GM18858 (cell line): ENCODE measurements around the gene SIT1.
A peak's percentile ranks its signal among the peaks of the same experiment; 100 is the strongest.
"Not testable (repeated sequence)": the region's sequence is repeated elsewhere in the genome, so short reads cannot be mapped to it uniquely, and the experiment has no call there.

Experiments
- ATAC-seq: cut with Tn5 transposase; IDR thresholded peaks from one replicate; pipeline ENCODE4 v1.9.1; 2021; ENCODE audit not compliant: unreplicated experiment

Gene SIT1

DNA sequence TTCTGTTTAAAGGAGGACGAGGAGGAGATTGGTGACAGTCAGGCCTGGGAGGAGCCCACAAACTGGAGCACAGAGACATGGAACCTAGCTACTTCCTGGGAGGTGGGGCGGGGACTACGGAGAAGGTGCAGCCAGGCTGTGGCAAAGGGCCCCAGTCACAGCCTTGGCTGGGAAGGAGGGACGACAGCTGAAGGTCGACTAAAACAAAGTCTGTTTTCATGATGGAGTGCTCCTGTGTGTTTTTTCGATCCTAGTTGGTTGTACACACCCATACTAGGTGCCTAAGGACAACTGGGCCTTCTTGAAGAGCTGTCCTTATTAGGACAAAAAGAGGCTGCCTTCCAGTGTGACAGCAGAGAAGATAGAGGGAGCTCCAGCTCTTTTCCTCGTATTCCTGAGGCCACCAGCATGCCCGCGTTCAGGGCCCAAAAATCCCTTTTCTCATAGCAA is 10.3 kb upstream of the SIT1 start:
- no peak for ATAC-seq

DNA sequence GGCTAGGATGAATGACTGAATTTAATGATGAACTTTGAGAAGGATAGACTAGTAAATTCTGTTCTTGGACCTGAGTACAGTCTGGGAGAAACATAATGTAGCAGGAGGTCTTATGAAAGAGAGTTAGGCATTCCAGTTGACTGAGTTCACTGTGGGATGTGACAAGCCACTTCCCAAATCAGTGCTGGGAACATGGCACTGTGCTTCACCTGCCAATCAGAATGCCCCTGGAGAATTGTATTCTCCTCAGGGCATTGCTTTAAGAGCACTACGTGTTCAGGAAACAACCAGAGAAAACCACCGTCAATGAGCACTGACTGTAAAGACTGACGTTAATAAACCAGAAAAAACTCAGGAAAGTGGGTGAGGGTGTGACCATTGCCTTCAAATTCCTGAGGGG is 8.6 kb upstream of the SIT1 start:
- ATAC-seq, result no peak

DNA sequence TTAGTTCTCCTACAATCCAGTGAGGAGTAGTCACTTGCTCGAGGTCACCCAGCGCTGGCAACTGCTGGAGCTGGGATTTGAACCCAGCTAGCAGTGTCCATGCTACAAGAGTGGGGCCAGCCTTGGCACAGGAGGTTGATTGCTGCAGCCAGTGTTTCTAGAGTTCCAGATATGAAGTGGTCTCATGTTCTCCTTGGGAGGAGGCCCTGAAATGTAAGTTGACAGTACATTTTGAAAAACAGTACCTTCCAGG is 8.2 kb upstream of the SIT1 start:
- ATAC-seq, result no peak

DNA sequence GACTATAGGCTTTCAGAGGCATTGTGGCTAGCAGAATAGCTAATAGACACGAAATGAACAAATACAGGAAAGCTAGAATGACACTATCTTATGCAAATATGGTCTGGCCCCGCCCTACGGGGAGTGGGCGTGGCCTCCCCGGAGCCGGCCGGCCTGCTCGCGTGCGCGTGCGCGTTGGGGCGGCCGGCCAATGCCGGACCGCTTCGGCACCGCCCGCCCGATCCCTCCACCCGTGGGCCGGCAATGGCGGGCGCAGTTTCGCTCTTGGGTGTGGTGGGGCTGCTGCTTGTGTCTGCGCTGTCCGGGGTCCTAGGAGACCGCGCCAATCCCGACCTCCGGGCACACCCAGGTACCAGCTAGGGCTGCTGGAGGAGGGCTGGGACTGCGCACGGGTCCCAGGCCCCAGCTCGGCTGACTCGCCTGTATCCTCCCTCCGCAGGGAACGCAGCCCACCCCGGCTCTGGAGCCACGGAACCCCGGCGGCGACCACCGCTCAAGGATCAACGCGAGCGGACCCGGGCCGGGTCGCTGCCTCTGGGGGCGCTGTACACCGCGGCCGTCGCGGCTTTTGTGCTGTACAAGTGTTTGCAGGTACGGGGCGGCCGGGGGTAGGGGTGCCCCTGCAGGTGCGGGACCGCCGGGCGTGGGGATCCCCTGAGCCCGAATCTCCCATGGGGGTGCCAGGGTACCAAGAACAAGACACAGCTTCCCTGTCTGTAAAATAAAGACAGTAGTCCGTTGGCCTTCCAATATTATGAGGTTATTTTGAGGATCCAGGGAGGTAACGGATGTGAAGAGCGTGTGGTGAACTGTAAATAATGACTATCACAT is 7.6 kb upstream of the SIT1 start, which contains the start of gene CCDC107:
Gene CCDC107 (plus strand): TSS at position 156 of the 831 bp plus-strand sequence. CDS start 88 bp downstream, at position 244.
- ATAC-seq, result peak; percentile 41

DNA sequence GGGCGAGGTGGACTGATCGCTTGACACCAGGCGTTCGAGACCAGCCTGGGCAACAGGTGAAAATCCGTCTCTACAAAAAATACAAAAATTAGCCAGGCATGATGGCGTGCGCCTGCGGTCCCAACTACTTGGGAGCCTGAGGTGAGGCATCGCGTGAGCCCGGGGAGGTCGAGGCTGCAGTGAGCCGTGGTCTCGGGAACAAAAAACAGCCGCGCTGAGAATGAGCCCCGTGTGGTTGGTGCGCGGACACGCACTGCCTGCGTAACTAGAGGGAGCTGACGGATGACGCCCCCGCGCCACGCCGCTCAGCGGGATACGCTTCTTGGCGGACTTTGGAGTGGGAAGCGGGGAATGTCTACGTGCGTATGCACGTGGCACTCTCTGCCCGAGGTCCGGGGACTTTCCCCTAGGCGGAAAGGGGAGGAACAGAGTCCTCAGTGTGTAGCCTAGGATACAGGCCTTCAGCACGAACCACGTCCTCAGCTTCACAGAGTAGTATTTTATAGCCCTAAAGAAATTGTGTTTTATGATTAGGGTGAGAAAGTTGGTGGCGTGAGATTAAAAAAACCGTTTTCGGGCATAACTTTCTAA is 6.9 kb upstream of the SIT1 start, which contains the start of gene RMRP:
Gene RMRP (minus strand): TSS at position 474 of the 591 bp plus-strand sequence.
- peak; percentile 80 for ATAC-seq

DNA sequence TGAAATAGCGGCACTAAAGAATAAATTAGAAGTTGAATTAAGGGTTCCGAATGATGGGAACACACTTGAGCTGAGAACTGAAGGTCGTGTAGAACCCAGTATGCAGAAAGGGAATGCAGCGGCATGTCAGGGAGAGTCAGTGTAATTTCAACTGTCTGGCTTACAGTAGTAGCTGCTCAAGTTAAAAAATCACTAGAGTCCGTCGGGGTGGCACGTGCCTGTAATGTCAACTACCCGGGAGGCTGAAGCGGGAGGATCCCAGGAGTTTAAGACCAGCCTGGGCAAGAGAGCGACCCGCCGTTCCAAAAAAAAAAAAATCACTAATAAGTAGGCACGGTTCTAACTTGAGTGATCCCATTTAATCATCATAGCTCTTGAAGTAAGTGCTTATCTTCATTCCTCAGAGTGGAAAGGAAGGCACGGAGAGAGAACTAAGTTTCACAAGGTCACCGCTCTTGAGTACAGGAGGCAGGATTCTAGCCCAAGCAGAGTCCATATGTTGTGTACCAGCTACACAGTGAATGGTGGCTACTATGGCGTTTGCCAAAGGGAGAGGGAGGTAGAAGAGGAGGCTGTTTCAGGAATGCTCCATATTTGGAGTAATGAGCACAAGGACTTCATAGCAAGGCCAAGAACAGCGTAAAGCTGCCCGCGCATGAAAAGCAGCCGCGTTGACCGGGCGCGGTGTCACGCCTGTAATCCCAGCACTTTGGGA is 6.3 kb upstream of the SIT1 start:
- no peak for ATAC-seq

DNA sequence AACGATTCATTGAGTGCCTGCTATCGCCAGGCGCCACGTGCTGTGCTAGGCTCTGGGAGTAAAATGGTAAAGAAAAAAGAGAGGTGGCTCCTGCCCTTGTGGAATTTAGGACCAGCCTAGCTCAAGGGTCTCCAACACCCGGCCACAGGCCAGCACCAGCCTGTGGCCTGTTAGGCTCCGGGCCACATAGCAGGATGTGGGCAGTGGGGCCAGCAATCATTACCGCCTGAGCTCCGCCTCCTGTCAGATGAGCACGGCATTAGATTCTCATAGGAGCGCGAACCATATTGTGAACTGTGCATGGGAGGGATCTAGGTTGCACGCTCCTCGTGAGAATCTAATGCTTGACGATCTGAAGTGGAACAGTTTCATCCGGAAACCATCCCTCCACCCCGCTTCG is 5.6 kb upstream of the SIT1 start:
- no peak for ATAC-seq

DNA sequence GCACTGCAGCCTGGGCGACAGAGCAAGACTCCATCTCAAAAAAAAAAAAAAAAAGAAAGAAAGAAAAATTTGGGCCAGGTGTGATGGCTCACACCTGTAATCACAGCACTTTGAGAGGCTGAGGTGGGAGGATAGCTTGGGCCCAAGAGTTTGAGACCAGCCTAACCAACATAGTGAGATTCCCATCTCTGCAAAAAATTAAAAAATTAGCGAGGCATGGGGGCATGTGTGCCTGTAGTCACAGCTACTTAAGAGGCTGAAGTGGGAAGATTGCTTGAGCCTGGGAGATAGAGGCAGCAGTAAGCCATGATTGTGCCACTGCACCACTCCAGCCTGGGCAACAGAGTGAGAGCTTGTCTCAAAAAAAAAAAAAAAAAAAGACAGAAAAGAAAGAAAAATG is 2.9 kb upstream of the SIT1 start:
- no peak for ATAC-seq

DNA sequence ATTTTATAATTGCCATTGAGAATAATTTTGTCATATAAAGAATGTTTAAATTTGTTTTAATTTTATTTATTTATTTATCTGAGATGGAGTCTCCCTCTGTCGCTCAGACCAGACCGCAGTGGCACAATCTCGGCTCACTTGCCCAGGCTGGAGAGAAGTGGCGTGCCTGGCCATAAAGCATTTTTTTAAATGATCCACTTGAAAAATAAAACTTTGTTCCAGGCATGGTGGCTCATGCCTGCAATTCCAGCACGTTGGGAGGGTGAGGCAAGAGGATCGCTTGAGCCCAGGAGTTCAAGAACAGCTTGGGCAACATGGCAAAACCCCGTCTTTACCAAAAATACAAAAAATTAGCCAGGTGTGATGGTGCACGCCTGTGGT is 2.1 kb upstream of the SIT1 start:
- ATAC-seq, result no peak

DNA sequence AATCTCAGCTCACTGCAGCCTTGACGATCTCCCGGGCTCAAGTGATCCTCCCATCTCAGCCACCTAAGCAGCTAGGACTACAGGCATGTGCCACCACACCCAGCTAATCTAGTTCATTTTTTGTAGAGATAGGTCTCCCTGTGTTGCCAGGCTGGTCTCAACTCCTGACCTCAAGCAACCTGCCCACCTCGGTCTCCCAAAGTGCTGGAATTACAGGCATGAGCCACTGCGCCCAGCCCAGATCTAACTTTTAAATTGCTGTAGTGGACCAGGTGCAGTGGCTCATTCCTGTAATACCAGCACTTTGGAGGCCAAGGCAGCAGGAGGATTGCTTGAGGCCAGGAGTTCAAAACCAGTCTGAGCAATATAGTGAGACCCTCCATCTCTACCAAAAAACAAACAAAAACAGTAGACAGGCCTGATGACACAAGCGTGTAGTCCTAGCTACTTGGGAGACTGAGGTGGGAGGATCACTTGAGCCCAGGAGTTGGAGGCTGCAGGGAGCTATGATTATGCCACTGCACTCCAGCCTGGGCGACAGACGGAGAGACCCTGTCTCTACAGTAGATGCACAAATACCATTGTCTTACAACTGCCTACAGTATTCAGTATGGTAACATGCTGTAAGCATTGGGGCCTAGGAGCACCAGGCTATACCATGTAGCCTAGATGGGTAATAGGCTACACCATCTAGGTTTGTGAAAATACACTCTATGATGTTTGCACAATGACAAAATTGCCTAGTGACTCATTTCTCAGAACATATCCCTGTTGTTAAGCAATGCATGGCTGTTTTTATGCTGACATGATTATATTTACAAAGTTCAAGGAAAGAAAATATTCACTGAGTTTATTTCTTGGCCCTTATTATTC is 1.5 kb upstream of the SIT1 start:
- no peak for ATAC-seq

DNA sequence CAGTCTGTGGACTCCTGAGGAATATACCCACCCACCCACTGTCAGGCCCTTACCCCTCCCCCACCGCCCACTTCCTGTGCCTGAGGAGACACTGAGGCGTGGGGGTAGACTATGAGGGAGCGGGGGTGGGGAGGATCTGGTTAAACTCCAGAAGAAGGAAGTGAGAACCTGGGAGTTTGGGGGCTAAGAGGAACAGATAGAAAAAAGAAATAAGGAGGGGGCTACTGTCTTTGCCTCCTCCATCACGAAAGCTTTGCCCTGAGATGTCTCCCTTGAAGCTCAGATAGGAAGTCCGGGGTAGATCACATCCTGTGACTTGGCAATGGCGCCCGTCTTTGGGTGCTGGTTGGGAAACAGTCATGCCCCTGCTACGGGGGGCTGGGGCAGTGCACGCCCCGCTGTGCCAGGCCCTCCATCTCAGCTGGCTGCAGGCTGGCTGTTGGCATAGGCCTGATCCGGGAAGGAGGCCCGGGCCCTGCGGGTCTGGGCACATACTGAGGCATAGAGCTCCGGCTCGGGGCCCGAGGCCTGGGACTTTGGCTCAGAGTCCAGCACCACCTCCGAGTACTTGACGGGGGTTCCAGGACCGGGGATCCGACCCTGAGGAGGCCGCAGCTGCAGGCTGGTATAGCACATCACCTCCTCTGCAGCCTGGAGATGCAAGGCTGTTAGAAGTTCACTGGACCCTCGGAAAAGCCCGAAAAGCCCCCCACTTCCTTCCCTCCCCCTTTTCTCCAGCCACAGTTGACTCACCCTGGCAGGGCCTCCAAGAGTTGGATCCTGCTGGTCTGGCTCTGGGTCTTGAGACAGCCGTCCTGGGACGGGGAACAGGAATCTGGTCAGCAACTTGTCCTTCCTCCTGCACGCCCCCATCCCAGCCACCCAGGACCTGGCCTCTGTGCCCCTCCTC is 1.0 kb downstream of the SIT1 start:
- ATAC-seq, result no peak

DNA sequence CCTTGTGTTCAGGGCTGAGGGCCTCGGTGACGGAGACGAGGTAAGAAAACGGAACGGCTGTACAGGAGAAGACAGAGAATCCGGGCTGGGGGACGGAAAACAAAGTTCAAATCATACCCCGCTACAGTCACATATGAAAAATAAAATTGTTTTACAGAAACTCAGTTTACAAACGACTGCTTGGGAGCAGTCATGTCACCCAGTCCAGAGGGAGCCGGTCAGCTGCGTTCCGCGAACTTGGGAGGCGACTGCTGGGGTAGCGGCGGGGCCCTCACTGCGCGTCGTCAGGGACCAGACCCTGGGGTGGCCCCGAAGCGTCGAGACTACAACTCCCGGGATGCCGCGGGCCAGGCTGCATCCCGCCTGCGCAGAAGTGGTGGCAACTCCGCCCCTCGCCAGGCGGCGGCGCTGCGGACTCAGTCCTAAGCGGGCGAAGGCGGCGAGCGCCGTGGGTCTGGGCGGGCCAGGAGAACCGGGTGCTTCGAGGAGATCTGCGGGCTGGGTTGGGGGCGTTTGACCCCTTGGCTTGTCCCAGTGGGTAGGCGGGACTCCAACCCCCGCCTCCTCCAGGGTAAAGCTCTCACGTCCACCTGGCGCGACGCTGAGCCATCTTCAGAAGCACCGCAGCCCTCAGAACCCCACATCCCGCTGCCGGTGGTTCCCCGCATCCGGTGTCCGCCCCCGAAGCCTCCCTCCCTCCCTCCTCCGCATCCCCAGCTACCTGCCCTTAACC is 4.0 kb downstream of the SIT1 start:
- peak; percentile 67 for ATAC-seq

DNA sequence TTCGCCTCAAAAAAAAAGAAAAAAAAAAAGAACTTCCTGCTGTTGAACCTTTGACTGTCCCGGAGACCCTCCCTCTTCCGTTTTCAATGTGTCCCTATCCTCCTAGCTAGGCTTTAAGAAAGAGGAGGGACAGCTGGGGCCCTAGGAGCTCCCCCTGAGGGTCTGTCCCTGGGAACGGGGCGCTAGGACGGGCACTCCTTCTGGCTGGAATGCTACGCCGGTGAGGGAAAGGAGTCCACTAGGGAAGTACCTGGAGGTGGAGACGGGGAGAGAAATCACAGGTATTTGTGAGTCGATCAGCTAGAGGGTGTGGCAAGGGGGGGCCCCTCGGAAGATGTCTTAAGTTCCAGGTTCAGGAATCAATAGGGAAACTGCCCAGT is 4.6 kb downstream of the SIT1 start:
- ATAC-seq, result peak; percentile 9

DNA sequence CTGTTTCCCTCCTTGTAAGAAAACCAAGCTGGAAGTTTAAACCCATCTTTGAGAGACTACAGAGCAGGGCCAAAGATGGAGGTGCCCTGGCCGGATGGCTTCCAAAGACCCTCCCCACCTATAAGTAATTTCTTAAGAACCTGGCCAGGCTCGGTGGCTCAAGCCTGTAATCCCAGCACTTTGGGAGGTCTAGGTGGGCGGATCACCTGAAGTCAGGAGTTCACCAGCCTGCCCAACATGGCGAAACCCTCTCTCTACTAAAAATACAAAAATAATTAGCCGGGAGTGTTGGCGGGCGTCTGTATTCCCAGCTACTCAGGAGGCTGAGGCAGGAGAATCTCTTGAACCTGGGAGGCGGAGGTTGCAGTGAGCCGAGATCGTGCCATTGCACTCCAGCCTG is 5.0 kb downstream of the SIT1 start:
- ATAC-seq, result not testable (repeated sequence)

DNA sequence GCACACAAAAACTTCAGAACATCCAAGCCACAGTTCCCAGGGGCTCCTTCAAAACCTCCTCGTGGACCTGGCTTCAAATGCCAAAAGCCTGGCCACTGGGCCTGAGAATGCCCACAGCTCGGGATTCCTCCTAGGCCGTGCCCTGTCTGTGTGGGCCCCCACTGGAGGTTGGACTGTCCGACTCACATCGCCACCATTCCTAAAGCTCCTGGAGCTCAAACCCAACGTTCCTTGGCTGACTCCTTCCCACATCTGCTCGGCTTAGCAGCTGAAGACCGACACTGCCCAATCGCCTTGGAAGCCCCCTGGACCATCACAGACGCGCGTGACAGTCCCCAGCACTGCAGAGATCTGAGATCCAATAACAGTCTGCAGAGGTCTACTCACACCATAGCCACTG is 7.7 kb downstream of the SIT1 start:
- no peak for ATAC-seq

DNA sequence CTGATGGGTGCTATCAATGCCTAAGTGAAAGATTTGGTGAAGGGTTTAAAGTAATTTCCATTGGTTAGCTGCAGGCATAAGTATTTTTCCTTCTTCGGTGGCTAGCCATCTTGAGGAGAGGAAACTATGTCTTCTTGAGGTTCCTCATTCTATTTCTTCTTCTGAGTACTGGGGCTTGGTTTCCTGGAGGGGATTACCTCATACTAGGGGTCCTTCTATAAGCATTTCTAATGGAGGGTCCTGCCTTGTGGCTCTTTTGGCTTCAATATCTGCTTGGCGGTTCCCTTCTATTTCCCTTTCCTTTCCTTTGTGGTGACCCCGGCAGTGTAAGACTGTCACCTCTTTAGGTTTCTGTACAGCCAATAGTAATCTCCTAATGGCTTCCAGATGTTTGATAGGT is 9.3 kb downstream of the SIT1 start:
- not testable (repeated sequence) for ATAC-seq

DNA sequence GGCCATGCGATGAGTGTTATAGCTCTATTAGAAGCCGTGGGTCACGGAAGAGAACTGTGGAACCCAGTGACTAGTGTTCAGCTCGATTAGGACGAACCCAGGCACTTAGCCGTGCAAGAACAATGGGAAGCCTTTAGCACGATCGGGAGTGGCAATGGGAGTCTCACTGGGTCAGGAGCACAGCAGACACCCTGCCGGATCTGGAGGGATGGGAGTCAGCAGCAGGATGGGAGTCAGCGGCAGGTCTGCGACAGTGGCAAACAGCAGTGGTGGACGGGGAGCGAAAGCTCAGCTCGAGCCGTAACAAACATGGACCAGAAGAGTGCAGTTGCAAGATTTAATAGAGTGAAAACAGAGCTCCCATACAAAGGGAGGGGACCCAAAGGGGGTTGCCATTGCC is 10.3 kb downstream of the SIT1 start:
- ATAC-seq, result not testable (repeated sequence)

DNA sequence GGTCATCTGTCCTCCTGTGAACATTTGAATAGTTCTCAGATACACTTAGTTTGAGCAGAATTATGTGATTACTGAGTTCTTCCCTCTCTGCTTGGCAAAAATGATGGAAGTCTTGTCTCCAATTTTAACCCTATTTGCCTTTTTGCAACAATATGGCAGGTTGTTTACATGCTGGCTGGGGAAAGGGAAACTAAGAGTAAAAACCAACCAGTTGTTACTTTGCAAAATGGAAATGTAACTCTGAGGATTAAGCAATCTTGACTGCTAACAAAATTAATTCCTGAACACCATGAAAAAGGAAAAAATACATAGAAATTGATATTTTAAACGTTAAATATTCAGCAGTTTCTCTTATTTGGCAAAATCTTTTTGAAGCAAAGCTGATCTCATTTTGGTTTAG is 11.1 kb downstream of the SIT1 start:
- ATAC-seq, result no peak

DNA sequence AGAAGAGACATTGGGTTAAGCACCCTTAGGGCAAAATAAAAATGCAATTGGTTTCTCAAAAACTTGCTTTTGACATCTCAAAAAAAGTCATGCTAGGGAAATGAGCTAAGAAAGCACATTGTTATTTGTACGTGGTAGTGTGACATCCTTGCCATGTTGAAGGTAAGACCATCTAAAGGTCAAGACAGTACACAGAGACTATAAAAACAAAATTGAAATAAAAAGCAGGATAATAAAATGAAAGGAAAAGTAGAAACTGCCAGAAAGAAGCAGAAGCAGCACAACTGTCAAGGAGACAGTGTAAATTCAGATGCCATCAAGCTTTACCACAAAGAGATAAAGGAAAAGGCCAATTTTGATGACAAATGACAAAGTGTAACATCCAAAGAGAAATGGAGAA is 11.5 kb downstream of the SIT1 start:
- ATAC-seq, result not testable (repeated sequence)
